ENCODE measurements around the gene PHLDB2.
A peak's percentile ranks its signal among the peaks of the same experiment; 100 is the strongest.

DNA sequence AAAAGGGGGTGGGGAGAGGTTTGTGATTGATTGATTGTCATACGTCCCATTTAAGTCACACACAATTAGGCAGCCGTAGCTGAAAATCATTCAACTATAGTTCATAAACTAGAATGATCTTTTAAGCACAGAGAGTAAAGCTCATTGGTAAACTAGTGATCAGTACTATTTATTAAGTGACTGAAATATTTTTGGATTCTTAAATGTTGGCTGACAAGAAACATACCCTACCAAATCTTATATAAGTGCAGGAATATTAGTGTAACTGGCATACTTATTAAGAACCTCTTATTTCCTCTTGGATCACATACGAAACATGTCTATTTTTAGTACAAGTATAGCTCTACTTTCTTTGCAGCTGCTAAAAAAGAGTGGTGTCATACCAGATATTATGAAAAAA, 111.3 kb downstream of the PHLDB2 start:
- 0 out of 6 replicates have a peak, but pooled peaks of 1 of the 3 experiments have one; percentile 3 for TF ChIP-seq CTCF (IDR thresholded peaks at IDR 0.05 in 2 of 3, conservative IDR thresholded peaks at IDR 0.05 in 1 of 3; ENCODE audit: borderline replicate concordance in 1 of 3, insufficient read depth in 1 of 3, low read depth in 2 of 3, low read length in 2 of 3)
- no peak for TF ChIP-seq POLR2A (IDR thresholded peaks at IDR 0.05; ENCODE audit: borderline replicate concordance, extremely low read depth, insufficient read depth, insufficient read length)
- TF ChIP-seq EZH2phosphoT487 (IDR thresholded peaks at IDR 0.05; ENCODE audit: borderline replicate concordance), result no peak
- no peak for TF ChIP-seq CEBPB (IDR thresholded peaks at IDR 0.05; ENCODE audit: low read depth)
- no peak for TF ChIP-seq EZH2 (IDR thresholded peaks at IDR 0.05)
- no peak for TF ChIP-seq TCF7L2 (IDR thresholded peaks at IDR 0.05; ENCODE audit: borderline replicate concordance, extremely low read depth, insufficient read depth, insufficient read length)
- TF ChIP-seq POLR2AphosphoS5 (IDR thresholded peaks at IDR 0.05; ENCODE audit: low read depth, low read length), result no peak
- TF ChIP-seq, protein P1, sequence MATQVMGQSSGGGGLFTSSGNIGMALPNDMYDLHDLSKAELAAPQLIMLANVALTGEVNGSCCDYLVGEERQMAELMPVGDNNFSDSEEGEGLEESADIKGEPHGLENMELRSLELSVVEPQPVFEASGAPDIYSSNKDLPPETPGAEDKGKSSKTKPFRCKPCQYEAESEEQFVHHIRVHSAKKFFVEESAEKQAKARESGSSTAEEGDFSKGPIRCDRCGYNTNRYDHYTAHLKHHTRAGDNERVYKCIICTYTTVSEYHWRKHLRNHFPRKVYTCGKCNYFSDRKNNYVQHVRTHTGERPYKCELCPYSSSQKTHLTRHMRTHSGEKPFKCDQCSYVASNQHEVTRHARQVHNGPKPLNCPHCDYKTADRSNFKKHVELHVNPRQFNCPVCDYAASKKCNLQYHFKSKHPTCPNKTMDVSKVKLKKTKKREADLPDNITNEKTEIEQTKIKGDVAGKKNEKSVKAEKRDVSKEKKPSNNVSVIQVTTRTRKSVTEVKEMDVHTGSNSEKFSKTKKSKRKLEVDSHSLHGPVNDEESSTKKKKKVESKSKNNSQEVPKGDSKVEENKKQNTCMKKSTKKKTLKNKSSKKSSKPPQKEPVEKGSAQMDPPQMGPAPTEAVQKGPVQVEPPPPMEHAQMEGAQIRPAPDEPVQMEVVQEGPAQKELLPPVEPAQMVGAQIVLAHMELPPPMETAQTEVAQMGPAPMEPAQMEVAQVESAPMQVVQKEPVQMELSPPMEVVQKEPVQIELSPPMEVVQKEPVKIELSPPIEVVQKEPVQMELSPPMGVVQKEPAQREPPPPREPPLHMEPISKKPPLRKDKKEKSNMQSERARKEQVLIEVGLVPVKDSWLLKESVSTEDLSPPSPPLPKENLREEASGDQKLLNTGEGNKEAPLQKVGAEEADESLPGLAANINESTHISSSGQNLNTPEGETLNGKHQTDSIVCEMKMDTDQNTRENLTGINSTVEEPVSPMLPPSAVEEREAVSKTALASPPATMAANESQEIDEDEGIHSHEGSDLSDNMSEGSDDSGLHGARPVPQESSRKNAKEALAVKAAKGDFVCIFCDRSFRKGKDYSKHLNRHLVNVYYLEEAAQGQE (IDR thresholded peaks at IDR 0.05; ENCODE audit: low read depth), result no peak
- TF ChIP-seq RAD21 (IDR thresholded peaks at IDR 0.05; ENCODE audit: low read depth), result no peak
- no peak for TF ChIP-seq EGR1 (IDR thresholded peaks at IDR 0.05; ENCODE audit: low read depth)
- no peak for TF ChIP-seq YY1 (IDR thresholded peaks at IDR 0.05; ENCODE audit: extremely low read depth, insufficient replicate concordance, low read depth, low read length)
- no peak for TF ChIP-seq MAX (IDR thresholded peaks at IDR 0.05)
- TF ChIP-seq, protein P2, sequence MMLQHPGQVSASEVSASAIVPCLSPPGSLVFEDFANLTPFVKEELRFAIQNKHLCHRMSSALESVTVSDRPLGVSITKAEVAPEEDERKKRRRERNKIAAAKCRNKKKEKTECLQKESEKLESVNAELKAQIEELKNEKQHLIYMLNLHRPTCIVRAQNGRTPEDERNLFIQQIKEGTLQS (IDR thresholded peaks at IDR 0.05), result no peak
